Upper lobe of left lung (tissue), 4 donors: ENCODE results near the gene RGS8.

Source experiments
- POLR2A ChIP-seq, 4 donors: fragments of 450-650 bp; IDR thresholded peaks; one replicate each; pipeline ENCODE4 v1.5.1; 2016 to 2017; ENCODE audit warnings: antibody characterized with exemption in 4 of 4, mild to moderate bottlenecking in 2 of 4
- TF ChIP-seq, protein P1 (sequence below), 6 experiments: fragments of 450-650 bp in 4 of 6; fragments of 200-600 bp in 2 of 6; sonication (generic) in 2 of 6; IDR thresholded peaks; one replicate each; pipeline ENCODE4 v1.5.1; 2016 to 2019; ENCODE audit warnings: antibody characterized with exemption in 6 of 6

DNA sequence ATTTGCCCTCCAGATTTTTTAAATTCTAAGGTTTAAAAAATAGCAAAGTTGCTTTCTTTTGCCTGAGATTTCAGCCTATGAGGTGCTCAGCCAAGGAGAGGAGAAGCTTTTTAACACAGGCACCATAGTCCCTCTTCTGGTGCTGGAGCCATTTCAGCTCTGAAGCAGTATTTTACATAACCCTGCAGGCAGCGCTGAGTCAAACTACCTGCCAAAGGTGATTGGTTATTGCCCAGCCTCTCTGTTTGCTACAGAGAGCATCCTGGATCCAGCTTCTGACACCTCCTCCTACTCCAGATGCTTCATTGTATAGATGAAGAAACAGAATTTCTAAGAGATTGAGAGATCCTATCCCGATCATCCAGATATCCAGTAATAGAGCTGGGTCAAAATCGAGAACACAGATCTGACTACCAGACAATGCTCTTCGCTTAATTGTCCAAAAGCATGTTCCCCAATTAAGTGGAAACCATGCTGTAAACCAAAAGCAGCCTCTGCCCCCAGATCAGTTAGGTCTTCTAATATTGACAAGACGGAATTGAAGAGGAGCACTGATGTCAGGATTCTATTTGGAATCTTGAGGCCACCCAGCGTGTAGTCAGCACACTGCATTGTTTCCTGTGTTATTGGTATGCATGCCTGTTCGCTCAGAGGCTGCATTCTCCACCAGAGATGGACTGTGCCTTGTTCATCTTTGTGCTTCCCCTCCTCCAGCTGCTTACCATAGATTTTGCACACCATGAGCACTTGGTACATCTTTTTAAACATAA is 22.1 kb downstream of the RGS8 start:
- TF ChIP-seq, protein P1, sequence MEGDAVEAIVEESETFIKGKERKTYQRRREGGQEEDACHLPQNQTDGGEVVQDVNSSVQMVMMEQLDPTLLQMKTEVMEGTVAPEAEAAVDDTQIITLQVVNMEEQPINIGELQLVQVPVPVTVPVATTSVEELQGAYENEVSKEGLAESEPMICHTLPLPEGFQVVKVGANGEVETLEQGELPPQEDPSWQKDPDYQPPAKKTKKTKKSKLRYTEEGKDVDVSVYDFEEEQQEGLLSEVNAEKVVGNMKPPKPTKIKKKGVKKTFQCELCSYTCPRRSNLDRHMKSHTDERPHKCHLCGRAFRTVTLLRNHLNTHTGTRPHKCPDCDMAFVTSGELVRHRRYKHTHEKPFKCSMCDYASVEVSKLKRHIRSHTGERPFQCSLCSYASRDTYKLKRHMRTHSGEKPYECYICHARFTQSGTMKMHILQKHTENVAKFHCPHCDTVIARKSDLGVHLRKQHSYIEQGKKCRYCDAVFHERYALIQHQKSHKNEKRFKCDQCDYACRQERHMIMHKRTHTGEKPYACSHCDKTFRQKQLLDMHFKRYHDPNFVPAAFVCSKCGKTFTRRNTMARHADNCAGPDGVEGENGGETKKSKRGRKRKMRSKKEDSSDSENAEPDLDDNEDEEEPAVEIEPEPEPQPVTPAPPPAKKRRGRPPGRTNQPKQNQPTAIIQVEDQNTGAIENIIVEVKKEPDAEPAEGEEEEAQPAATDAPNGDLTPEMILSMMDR (IDR thresholded peaks at IDR 0.05): no peak
- no peak for TF ChIP-seq POLR2A (IDR thresholded peaks at IDR 0.05)
